Measurements from ENCODE around the gene NCKAP5. TPM values are rescaled to one million over a fixed set of nuclear protein-coding genes. Genes with fewer than 3 reads are reported as not detected.

NCKAP5 gene
- total RNA-seq, 4 donors from 2014 or later, result 2.7 to 11.7 (median 5.6) TPM

- Histone ChIP-seq H3K9me3 (no peaks in the 10 kb centered on the region), H3K27me3 (no peaks in the 10 kb centered on the region), H3K27ac (no peak overlapping the region), H3K36me3 (no peaks in the 10 kb centered on the region), H3K4me1 (no peaks in the 10 kb centered on the region), H3K4me3 (no peak overlapping the region)
- 60 to 65% methylated on average over 4 of the region's 4 CpGs for WGBS, 2 donors
- no peak for TF ChIP-seq CTCF (IDR thresholded peaks at IDR 0.05)
- no peak for TF ChIP-seq EP300 (IDR thresholded peaks at IDR 0.05)
- TF ChIP-seq POLR2A (IDR thresholded peaks at IDR 0.05), result no peak
- DNase-seq (ENCODE audit: low spot score in 2 of 2), result no peak
Measured at GRCh38 chr2:133163111-133163510, 405.2 kb downstream of the NCKAP5 start.

DNA sequence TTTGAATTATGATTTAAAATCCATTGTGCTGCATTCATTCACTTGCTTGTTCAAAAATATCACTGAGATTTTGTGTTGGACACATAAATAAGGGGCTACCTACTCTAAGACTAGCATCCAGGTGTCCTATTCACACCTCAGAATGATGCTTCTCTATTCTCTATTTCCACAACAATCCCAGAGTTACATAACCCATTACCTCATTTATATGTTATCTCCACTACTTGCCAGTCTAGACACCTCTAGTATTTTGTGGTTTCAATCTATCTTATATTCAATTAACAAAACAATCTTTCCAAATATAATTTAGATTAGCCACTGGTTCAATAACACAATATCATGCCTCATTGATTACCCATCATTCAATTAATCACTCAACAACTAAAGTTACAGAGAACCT is 409.8 kb downstream of the NCKAP5 start:
- H3K4me3 ChIP-seq, result no peak overlapping the region
- TF ChIP-seq CTCF (IDR thresholded peaks at IDR 0.05), result no peak
- TF ChIP-seq POLR2A (IDR thresholded peaks at IDR 0.05), result no peak
- TF ChIP-seq EP300 (IDR thresholded peaks at IDR 0.05), result no peak
- no peaks in the 10 kb centered on the region for H3K9me3 ChIP-seq
- no peak overlapping the region for H3K27ac ChIP-seq
- no peaks in the 10 kb centered on the region for H3K36me3 ChIP-seq
- H3K27me3 ChIP-seq, result no peaks in the 10 kb centered on the region
- DNase-seq (ENCODE audit: low spot score in 2 of 2), result no peak
- H3K4me1 ChIP-seq, result no peaks in the 10 kb centered on the region

DNA sequence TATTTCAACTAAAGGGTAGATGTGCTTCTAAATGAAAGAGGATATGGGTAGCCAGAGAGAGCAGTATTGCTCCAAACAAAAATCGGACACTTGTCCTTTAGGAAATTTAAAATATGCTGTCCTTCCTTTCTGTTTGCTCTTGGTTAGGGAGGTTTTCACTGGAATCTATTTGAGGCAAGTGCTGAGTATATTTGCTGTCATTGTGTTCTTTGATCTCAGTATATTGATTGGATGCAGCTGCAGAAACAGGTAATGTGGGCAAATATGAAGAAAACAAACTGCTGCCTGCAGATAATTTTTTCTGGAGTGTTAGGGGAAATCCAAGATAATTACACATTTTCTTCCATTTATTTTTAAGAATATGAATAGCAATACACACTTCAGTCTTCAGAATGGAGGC is 410.2 kb downstream of the NCKAP5 start:
- WGBS, 2 donors, result 86% methylated on average over 1 of the region's 1 CpG
- DNase-seq (ENCODE audit: low spot score in 2 of 2), result no peak
- no peaks in the 10 kb centered on the region for H3K27me3 ChIP-seq
- TF ChIP-seq CTCF (IDR thresholded peaks at IDR 0.05) (no peak), EP300 (IDR thresholded peaks at IDR 0.05) (no peak), POLR2A (IDR thresholded peaks at IDR 0.05) (no peak)
- no peaks in the 10 kb centered on the region for H3K4me1 ChIP-seq
- no peaks in the 10 kb centered on the region for H3K36me3 ChIP-seq
- H3K27ac ChIP-seq, result no peak overlapping the region
- no peaks in the 10 kb centered on the region for H3K9me3 ChIP-seq
- no peak overlapping the region for H3K4me3 ChIP-seq

DNA sequence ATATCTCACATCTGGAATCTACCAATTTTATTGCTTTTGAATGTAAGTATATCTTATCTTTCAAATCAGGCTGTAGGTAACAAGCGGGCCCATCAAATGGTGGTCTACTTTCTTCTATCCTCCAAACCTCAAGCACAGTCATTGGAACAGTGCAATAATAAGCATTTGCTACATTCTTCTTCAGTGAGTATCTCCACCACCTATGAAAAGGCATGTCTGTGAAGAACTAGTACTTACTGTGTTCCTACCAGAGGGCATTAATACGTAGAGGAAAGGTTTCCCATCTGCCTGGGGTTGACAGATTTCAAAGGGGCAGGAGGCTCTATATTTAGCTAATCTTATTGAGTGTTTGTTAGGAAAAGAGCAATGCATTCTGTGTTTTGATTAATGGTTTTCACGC is 411.1 kb downstream of the NCKAP5 start:
- Histone ChIP-seq H3K27me3 (no peaks in the 10 kb centered on the region), H3K4me3 (no peak overlapping the region), H3K27ac (no peak overlapping the region), H3K9me3 (no peaks in the 10 kb centered on the region), H3K36me3 (no peaks in the 10 kb centered on the region), H3K4me1 (no peaks in the 10 kb centered on the region)
- no peak for TF ChIP-seq CTCF (IDR thresholded peaks at IDR 0.05)
- no peak for TF ChIP-seq POLR2A (IDR thresholded peaks at IDR 0.05)
- TF ChIP-seq EP300 (IDR thresholded peaks at IDR 0.05), result no peak
- DNase-seq (ENCODE audit: low spot score in 2 of 2), result no peak
- 91 to 94% methylated on average over 3 of the region's 3 CpGs for WGBS, 2 donors

- Histone ChIP-seq H3K4me3 (no peak overlapping the region), H3K27me3 (no peaks in the 10 kb centered on the region), H3K27ac (no peak overlapping the region), H3K4me1 (no peaks in the 10 kb centered on the region), H3K36me3 (no peaks in the 10 kb centered on the region), H3K9me3 (peaks cover 0 to 6% (median 0%) of the 10 kb centered on the region in 4 donors)
- TF ChIP-seq CTCF (IDR thresholded peaks at IDR 0.05) (no peak), POLR2A (IDR thresholded peaks at IDR 0.05) (no peak), EP300 (IDR thresholded peaks at IDR 0.05) (no peak)
- no peak for DNase-seq (ENCODE audit: low spot score in 2 of 2)
- WGBS, 2 donors, result 76 to 83% methylated on average over 1 of the region's 1 CpG
Measured at GRCh38 chr2:133152801-133153200, 415.5 kb downstream of the NCKAP5 start.
